HG03139 (cell line): ENCODE measurements around the gene HORMAD2.
"Not testable (repeated sequence)": the region's sequence is repeated elsewhere in the genome, so short reads cannot be mapped to it uniquely, and the experiment has no call there.

ENCODE experiments used
- ATAC-seq: cut with Tn5 transposase; IDR thresholded peaks from one replicate; pipeline ENCODE4 v1.9.1; 2021; ENCODE audit not compliant: unreplicated experiment

Gene HORMAD2

GRCh38 chr22:30188911-30189310 is 108.6 kb downstream of the HORMAD2 start:
- ATAC-seq = no peak

GRCh38 chr22:30190574-30190973 is 110.3 kb downstream of the HORMAD2 start:
- ATAC-seq = no peak

- no peak for ATAC-seq
Measured at GRCh38 chr22:30191040-30191701, 110.9 kb downstream of the HORMAD2 start.

- ATAC-seq = no peak
Measured at GRCh38 chr22:30192427-30192826, 112.2 kb downstream of the HORMAD2 start.

- no peak for ATAC-seq
Measured at GRCh38 chr22:30193031-30193775, 112.9 kb downstream of the HORMAD2 start.

GRCh38 chr22:30195245-30196140 is 115.2 kb downstream of the HORMAD2 start:
- no peak for ATAC-seq

GRCh38 chr22:30196141-30196879 is 116.0 kb downstream of the HORMAD2 start:
- no peak for ATAC-seq

- no peak for ATAC-seq
Measured at GRCh38 chr22:30196880-30197336, 116.6 kb downstream of the HORMAD2 start.

GRCh38 chr22:30197389-30197788 is 117.1 kb downstream of the HORMAD2 start:
- ATAC-seq = no peak

GRCh38 chr22:30198152-30198825 is 118.0 kb downstream of the HORMAD2 start:
- ATAC-seq = no peak

- ATAC-seq = no peak
Measured at GRCh38 chr22:30198921-30199320, 118.7 kb downstream of the HORMAD2 start.

GRCh38 chr22:30200905-30201304 is 120.6 kb downstream of the HORMAD2 start:
- not testable (repeated sequence) for ATAC-seq

- ATAC-seq = no peak
Measured at GRCh38 chr22:30201945-30202344, 121.7 kb downstream of the HORMAD2 start.

GRCh38 chr22:30202531-30203006 is 122.3 kb downstream of the HORMAD2 start:
- no peak for ATAC-seq

GRCh38 chr22:30204015-30204741 is 123.9 kb downstream of the HORMAD2 start:
- no peak for ATAC-seq

- ATAC-seq = no peak
Measured at GRCh38 chr22:30204742-30205111, 124.5 kb downstream of the HORMAD2 start.

- ATAC-seq = no peak
Measured at GRCh38 chr22:30205281-30206115, 125.2 kb downstream of the HORMAD2 start.

- no peak for ATAC-seq
Measured at GRCh38 chr22:30206944-30207343, 126.7 kb downstream of the HORMAD2 start.
